Activated naive CD4-positive, alpha-beta T cell treated with anti-CD3 and anti-CD28 coated beads, Interleukin-2, amount 50 U/mL, for 16 hours (primary cell): Measurements from ENCODE around the gene ZNF254.
"Not testable (repeated sequence)": the region's sequence is repeated elsewhere in the genome, so short reads cannot be mapped to it uniquely, and the experiment has no call there.

ENCODE experiments used
- DNase-seq: peaks from one replicate; pipeline ENCODE4 v3.0.0-alpha.2; 2020

ZNF254 gene

GRCh38 chr19:24086974-24087595, at the start of gene ZNF254:
Gene ZNF254, plus strand, starts transcription at chr19:24087187. Its CDS starts 121 bp downstream, at chr19:24087308.
- peak; percentile 77 for DNase-seq

GRCh38 chr19:24040621-24041020, 46.4 kb upstream of the ZNF254 start:
- no peak for DNase-seq

- DNase-seq = not testable (repeated sequence)
Observed at GRCh38 chr19:24041326-24041725, 45.7 kb upstream of the ZNF254 start.

GRCh38 chr19:24046550-24046949, 40.4 kb upstream of the ZNF254 start:
- no peak for DNase-seq

GRCh38 chr19:24048261-24048660, 38.7 kb upstream of the ZNF254 start:
- DNase-seq = no peak

GRCh38 chr19:24049537-24049936, 37.5 kb upstream of the ZNF254 start:
- no peak for DNase-seq

- DNase-seq = no peak
Observed at GRCh38 chr19:24051516-24051915, 35.5 kb upstream of the ZNF254 start.

GRCh38 chr19:24052811-24053210, 34.2 kb upstream of the ZNF254 start:
- no peak for DNase-seq

GRCh38 chr19:24053601-24054000, 33.4 kb upstream of the ZNF254 start:
- DNase-seq = no peak

- DNase-seq = no peak
Observed at GRCh38 chr19:24054044-24054935, 32.7 kb upstream of the ZNF254 start.

- no peak for DNase-seq
Observed at GRCh38 chr19:24055548-24055947, 31.4 kb upstream of the ZNF254 start.

- no peak for DNase-seq
Observed at GRCh38 chr19:24057144-24057543, 29.8 kb upstream of the ZNF254 start.

- no peak for DNase-seq
Observed at GRCh38 chr19:24059563-24060295, 27.3 kb upstream of the ZNF254 start.

GRCh38 chr19:24060687-24061356, 26.2 kb upstream of the ZNF254 start:
- no peak for DNase-seq

- DNase-seq = no peak
Observed at GRCh38 chr19:24062190-24062589, 24.8 kb upstream of the ZNF254 start.

- DNase-seq = no peak
Observed at GRCh38 chr19:24063295-24063694, 23.7 kb upstream of the ZNF254 start.

- no peak for DNase-seq
Observed at GRCh38 chr19:24064175-24064574, 22.8 kb upstream of the ZNF254 start.

- no peak for DNase-seq
Observed at GRCh38 chr19:24065243-24065642, 21.7 kb upstream of the ZNF254 start.

- no peak for DNase-seq
Observed at GRCh38 chr19:24065865-24066604, 21.0 kb upstream of the ZNF254 start.

- DNase-seq = no peak
Observed at GRCh38 chr19:24069905-24070657, 16.9 kb upstream of the ZNF254 start.

- DNase-seq = no peak
Observed at GRCh38 chr19:24071078-24071477, 15.9 kb upstream of the ZNF254 start.

GRCh38 chr19:24072720-24073119, 14.3 kb upstream of the ZNF254 start:
- no peak for DNase-seq
